GM13977 (cell line): Measurements from ENCODE around the gene UBA1.

Experiments
- DNase-seq: peaks from one replicate; pipeline ENCODE4 v3.0.0; 2012; ENCODE audit warnings: low spot score
- in situ Hi-C: fragments of 300-500 bp; cut with MboI; formaldehyde crosslinking; loops from one replicate; pipeline ENCODE4 v1.12.0; 2022; ENCODE audit warnings: low sequenced_read_pairs, low pct_unique_long_range_greater_than_20kb, mixed read lengths, inconsistent platforms; ENCODE audit not compliant: unreplicated experiment
- TF ChIP-seq, protein P1 (sequence below): IDR thresholded peaks from 2 replicates; pipeline ENCODE4 v1.5.1; 2012; ENCODE audit warnings: mild to moderate bottlenecking, control low read depth; ENCODE audit not compliant: insufficient read depth; ENCODE audit errors: extremely low read depth, missing control alignments

UBA1 gene

GRCh38 chrX:47160781-47161180 lies 32.8 kb upstream of the UBA1 start:
- no peak for DNase-seq
- in situ Hi-C loops: no loop called here
- TF ChIP-seq, protein P1, sequence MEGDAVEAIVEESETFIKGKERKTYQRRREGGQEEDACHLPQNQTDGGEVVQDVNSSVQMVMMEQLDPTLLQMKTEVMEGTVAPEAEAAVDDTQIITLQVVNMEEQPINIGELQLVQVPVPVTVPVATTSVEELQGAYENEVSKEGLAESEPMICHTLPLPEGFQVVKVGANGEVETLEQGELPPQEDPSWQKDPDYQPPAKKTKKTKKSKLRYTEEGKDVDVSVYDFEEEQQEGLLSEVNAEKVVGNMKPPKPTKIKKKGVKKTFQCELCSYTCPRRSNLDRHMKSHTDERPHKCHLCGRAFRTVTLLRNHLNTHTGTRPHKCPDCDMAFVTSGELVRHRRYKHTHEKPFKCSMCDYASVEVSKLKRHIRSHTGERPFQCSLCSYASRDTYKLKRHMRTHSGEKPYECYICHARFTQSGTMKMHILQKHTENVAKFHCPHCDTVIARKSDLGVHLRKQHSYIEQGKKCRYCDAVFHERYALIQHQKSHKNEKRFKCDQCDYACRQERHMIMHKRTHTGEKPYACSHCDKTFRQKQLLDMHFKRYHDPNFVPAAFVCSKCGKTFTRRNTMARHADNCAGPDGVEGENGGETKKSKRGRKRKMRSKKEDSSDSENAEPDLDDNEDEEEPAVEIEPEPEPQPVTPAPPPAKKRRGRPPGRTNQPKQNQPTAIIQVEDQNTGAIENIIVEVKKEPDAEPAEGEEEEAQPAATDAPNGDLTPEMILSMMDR: no peak

GRCh38 chrX:47162927-47163583 lies 30.6 kb upstream of the UBA1 start:
- in situ Hi-C loops: no loop called here
- TF ChIP-seq, protein P1: no peak
- DNase-seq: no peak

- TF ChIP-seq, protein P1: no peak
- in situ Hi-C loops: no loop called here
- DNase-seq: no peak
These were observed 29.2 kb upstream of the UBA1 start for GRCh38 chrX:47164420-47164819.

- in situ Hi-C loops: no loop called here
- TF ChIP-seq, protein P1: no peak
- DNase-seq: no peak
These were observed 27.5 kb upstream of the UBA1 start for GRCh38 chrX:47166126-47166525.

- in situ Hi-C loops: no loop called here
- DNase-seq: no peak
- TF ChIP-seq, protein P1: no peak
These were observed 25.0 kb upstream of the UBA1 start for GRCh38 chrX:47168495-47169073.

DNA sequence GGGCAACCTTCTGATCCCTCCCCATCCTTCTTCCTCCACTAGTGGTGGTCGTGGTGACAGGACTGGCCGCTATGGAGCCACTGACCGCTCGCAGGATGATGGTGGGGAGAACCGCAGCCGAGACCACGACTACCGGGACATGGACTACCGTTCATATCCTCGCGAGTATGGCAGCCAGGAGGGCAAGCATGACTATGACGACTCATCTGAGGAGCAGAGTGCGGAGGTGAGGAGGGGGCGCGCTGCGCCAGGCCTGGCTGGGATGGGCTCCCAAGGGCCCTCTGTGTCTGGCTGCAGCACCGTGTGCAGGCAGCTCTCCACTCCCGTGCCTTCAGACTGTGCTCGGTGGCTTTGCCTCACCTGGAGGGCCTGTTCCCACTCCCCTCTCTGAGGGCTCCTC lies 24.4 kb upstream of the UBA1 start:
- TF ChIP-seq, protein P1: no peak
- DNase-seq: no peak
- in situ Hi-C loops: no loop called here
